ENCODE data around the gene TRIM5. TPM values are rescaled to one million over a fixed set of nuclear protein-coding genes. Genes with fewer than 3 reads are reported as not detected.

TRIM5 gene
- total RNA-seq, 4 donors from 2014 or later: 4.4 to 50.4 (median 37.4) TPM

Other genes starting within 250 kb of the TRIM5 start
- gene OR51I1, start 243.6 kb downstream of the TRIM5 start, total RNA-seq: 1 to 10 TPM in 2 of 4 donors, not detected in 2; 1.6 to 5.0 TPM
- gene OR51I2, start 235.8 kb downstream of the TRIM5 start, total RNA-seq: not detected
- gene OR52D1, start 196.4 kb downstream of the TRIM5 start, total RNA-seq: not detected
- gene UBQLN3, start 175.1 kb downstream of the TRIM5 start, total RNA-seq: 1 to 10 TPM in 3 of 4 donors, under 1 TPM in 1; 0.29 to 2.2 (median 1.4) TPM
- gene UBQLNL, start 168.4 kb downstream of the TRIM5 start, total RNA-seq: 10 to 100 TPM in 1 of 4 donors, 1 to 10 TPM in 3; 1.0 to 10.8 (median 4.7) TPM
- gene OR52H1, start 136.5 kb downstream of the TRIM5 start, total RNA-seq: 10 to 100 TPM in 1 of 4 donors, 1 to 10 TPM in 2, not detected in 1; 2.1 to 13.8 (median 2.1) TPM
- gene OR52B6, start 104.2 kb downstream of the TRIM5 start, total RNA-seq: not detected
- 10 to 100 TPM in 1 of 4 donors, 1 to 10 TPM in 3; 4.3 to 11.5 (median 7.2) TPM for gene TRIM6, start 88.4 kb downstream of the TRIM5 start, total RNA-seq
- gene TRIM34, start 60.1 kb downstream of the TRIM5 start, total RNA-seq: 10 to 100 TPM in 1 of 4 donors, 1 to 10 TPM in 3; 1.5 to 12.2 (median 6.0) TPM
- 10 to 100 TPM; 10.9 to 64.8 (median 25.4) TPM for gene TRIM22, start 4.7 kb upstream of the TRIM5 start, total RNA-seq
- under 1 TPM in 1 of 4 donors, not detected in 3; 0.79 TPM for gene OR56B1, start 51.4 kb upstream of the TRIM5 start, total RNA-seq
- 1 to 10 TPM in 1 of 4 donors, not detected in 3; 1.9 TPM for gene OR52N4, start 69.2 kb upstream of the TRIM5 start, total RNA-seq
- gene OR52N5, start 98.3 kb upstream of the TRIM5 start, total RNA-seq: under 1 TPM in 1 of 4 donors, not detected in 3; 0.14 TPM
- under 1 TPM in 1 of 4 donors, not detected in 3; 0.07 TPM for gene OR52N1, start 106.2 kb upstream of the TRIM5 start, total RNA-seq
- gene OR52N2, start 123.8 kb upstream of the TRIM5 start, total RNA-seq: not detected
- not detected for gene OR52E6, start 156.8 kb upstream of the TRIM5 start, total RNA-seq
- not detected for gene OR52E8, start 172.6 kb upstream of the TRIM5 start, total RNA-seq
- gene OR52E4, start 195.6 kb upstream of the TRIM5 start, total RNA-seq: not detected
- gene OR52E5, start 208.1 kb upstream of the TRIM5 start, total RNA-seq: not detected